Measurements from ENCODE around the gene DNAJB12.
"Not testable (repeated sequence)": the region's sequence is repeated elsewhere in the genome, so short reads cannot be mapped to it uniquely, and the experiment has no call there.

Gene DNAJB12

GRCh38 chr10:72353028-72353964 is 1.4 kb downstream of the DNAJB12 start:
- no peak for DNase-seq

DNA sequence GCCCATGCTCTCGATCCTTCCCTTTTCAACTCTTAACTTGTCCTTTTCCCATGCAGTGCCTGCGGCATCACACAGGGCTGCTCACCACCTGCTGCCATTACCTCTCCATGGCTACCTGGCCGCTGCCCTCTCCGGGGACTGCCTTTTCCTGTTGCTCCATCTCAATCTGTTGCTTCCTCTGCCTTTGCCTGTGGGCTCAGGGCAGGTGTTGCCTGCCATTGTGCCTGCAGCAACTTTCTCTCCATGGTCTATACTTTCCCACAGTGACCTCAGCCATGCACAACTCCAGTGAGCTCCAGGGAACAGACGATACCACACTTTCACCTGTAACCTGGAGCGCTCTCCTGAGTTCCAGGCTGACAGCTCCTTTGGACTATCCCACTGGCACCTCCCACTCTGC is 3.2 kb downstream of the DNAJB12 start:
- DNase-seq = no peak

DNA sequence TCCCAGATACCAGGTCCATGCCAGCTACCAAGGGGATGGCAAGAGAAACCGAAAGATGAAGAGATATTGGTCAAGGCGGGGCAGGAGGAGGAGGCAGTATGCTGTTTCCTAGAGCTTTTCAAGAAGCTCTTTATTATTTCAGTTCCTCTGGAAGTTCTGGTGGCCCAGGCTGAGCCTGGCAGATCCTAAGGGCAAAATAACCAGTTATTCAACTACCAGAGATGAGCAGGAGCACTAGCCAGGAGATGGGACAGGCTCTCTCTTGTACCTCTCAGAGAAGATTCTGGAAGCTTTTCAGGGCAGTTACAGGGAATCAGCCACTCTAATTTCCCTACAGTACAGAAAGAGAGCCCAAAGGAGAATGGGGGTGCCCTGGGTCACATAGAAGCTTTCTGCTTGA is 5.3 kb downstream of the DNAJB12 start:
- no peak for DNase-seq

GRCh38 chr10:72348282-72348681 is 6.4 kb downstream of the DNAJB12 start:
- no peak for DNase-seq

DNA sequence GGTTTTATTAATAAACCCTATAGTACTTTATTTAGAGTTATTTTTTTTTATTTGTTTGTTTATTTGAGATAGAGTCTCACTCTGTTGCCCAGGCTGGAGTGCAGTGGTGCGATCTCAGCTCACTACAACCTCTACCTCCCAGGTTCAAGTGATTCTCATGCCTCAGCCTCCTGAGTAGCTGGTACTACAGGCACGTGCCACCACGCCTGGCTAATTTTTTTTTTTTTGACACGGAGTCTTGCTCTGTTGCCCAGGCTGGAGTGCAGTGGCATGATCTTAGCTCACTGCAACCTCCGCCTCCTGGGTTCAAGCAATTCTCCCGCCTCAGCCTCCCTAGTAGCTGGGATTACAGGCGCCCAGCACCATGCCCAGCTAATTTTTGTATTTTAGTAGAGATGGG is 8.6 kb downstream of the DNAJB12 start:
- DNase-seq = not testable (repeated sequence)

DNA sequence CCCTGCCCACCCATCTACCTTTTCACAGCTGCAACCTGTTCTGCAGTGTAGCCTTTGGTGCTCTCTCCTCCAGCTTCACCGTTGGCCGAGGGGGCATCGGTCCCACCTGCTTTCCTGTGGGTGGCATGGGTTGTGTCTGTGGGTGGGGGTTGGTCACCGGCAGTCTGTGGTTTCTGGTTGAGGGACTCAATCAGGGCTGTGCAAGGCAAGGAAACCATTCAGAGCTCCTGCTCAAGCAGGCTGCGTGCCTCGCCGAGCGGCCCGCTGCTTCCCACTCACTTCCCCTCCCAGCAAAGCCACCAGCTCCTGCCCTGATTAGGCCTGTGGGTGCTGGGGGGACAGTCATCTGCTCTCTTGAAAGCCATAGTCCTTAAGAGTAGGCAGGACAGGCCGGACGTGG is 9.8 kb downstream of the DNAJB12 start:
- no peak for DNase-seq

- DNase-seq = no peak
These were observed 11.8 kb downstream of the DNAJB12 start for GRCh38 chr10:72342911-72343310.

GRCh38 chr10:72340510-72341261 is 14.0 kb downstream of the DNAJB12 start:
- peak; percentile 78 to 80 for DNase-seq

DNA sequence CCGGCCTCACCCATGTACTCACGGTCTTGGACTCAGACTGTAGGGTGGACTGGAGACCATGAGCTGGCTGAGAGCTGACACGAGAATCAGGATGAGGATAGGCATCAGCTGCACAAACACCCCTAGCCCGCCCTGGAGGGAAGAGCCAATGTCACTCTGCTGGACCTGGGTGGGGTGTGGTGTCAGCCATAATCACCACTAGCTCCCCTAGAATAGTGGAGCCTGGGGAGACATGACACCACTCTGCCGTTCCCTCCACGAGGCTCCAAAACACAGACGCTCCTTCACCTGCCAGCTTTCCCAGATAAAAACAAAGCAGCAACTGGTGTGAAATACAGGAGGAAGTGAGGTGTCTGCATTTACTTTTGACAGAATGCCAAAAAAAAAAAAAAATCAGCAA is 16.5 kb downstream of the DNAJB12 start:
- DNase-seq = no peak

DNA sequence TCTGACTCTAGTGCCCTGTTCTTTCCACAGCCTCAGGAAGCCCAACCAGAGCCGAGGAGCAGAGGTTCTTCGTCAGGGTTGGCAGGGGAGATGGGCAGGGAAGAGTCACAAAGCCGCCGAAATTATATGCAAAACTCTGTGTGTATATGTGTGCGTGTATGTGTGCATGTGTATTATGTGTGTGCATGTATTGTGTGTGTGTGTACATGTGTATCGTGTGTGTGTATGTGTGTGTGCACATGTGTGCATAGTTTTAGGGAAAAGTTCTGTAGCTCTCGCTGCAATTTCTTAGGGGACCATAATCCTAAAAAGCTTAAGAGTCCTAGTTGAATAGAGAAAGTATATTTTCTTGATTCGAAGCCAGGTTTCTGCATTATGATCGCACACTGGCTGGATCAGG is 17.0 kb downstream of the DNAJB12 start:
- no peak for DNase-seq

- DNase-seq = peak; percentile 65 to 66
These were observed 17.6 kb downstream of the DNAJB12 start for GRCh38 chr10:72337039-72337629.

- DNase-seq = no peak
These were observed 18.3 kb downstream of the DNAJB12 start for GRCh38 chr10:72336259-72337038.

DNA sequence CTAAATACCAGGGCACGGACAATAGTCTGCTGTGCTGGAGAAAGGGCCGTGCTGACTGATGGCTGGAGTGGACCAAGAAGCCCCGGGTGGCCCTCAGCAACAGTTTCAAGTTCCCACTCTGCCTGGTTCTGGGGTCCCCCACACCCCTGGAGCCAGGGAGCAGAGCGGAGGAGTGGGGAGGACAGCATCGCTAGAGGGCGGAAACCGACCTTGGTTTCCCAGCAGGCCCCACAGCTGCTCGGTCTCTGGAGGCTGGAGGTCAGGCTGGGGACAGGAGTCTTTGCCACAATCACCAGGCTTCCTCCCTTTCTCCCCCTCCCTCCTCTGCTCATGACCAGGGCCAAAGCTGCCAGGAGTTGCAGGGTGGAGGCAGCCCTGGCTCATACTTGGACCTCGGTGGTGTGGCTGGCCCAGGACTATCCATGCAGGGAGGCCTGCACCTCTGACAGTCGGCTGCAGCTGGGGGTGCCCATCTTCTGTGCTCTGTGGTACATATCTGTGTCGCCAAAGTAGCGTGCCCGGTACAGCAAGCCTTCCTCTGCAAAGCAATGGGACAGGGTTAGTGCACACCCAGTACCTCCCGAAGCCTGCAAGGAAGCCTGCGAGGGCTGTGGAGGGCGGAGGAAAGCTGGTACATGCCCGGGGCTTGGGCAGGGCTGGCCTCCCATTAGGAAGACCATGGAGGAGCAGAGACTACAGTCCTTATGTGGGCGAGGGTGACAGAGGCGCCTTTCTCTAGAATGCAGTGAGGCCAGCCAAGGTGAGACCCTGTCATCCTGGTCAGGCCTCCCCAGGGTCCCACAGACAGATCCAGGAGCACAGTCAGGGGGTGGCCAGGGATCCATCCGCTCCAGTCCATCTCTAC is 19.1 kb downstream of the DNAJB12 start:
- DNase-seq = peak; percentile 52 to 53

DNA sequence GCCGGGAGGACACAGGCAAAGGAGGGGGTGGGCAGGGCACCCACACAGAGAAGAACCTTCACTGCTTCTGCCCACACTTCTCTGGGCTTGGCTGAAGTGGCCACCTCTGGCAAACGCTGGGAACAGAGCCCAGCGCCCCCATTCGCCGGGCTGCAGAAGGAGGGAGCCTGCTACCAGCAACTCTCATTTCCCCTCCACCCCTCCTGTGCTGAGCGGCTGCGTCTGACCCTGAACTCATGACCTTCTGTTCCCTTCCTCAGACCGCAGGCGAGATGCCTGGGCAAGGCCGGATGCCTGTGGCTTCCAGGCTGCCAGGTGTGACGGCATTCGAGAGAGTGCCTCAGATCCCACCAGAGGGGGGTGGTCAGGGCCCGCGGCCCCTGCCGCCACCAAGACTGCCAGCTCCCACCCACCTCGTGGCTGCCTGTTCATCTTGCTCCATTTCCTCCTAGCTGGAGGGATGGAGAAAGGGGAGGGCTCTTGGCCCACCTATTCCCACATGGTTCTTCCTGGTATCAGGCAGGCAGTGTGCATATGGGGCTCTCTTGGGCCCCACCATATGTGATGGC is 19.8 kb downstream of the DNAJB12 start:
- DNase-seq = peak; percentile 86 to 88

DNA sequence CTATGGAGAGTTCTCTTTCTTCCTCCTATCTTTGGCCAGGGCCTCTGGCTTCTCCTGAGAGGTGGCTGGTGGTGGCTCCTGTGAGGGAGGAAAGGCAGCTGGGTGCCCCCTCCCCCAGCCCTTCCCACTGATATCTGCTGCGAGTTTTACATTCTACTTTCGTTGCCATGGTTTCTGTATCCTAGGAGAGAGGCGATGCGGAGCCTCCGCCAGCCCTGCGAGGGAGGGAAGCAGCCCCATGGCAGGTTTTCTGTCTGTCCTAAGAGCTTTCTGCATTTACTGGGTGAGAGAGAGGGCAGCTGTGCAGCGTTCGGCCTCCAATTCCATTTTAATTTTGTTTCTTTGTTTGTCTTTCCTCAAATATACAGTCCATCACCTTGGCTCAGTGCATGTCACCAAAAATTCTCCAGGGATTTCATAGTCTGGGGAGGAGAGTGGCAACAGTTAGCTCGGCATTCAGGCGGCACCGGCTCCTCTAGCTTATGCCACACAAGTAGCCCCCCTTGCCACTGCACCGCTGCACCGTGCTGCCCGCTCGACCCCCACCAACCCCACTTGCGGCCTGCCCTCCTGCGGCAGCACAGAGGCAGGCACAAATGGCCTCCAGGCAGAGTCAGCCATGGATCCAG is 20.4 kb downstream of the DNAJB12 start:
- DNase-seq = no peak

DNA sequence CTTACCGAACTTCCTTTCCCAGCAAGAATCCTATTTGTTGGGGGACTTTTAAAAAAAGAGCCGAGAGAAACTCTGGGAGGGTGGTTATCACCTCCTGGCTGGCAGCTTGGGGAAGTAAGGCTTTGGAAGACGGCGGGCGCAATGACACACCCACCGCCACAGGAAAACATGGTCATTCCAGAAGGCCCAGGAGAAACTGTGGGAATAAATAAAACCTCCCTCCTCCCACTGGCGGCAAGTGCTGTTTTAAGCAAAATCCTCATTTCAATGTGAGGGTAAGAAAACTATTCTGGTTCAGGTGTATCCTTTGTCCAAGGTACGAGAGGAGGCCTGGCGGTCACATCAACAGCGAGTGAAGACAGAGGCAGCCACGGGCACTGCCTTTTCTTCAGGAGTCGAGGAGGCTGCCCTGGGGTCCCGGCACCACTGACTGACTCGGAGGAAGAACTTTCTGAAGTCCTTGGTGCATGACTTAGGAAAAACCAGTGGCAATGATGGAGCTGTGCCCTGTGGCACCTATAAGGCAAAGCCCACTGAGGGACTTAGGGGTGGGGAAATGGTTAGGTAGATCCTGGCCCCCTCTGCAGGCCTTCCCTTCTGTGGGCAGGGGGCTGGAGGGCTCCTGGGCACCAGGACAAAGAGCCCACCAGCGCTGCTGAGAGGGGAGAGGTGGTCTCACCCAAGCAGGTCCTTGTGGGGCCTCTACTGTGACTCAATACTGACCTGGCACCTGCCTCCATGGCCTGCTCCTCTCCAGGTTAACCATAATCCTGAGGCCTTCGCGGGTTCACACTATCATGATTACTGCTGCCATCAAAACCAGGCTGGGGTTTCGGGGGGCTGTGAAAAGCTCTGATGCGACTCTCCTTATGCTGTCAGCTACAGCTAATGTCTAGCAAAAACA is 21.4 kb downstream of the DNAJB12 start:
- no peak for DNase-seq

DNA sequence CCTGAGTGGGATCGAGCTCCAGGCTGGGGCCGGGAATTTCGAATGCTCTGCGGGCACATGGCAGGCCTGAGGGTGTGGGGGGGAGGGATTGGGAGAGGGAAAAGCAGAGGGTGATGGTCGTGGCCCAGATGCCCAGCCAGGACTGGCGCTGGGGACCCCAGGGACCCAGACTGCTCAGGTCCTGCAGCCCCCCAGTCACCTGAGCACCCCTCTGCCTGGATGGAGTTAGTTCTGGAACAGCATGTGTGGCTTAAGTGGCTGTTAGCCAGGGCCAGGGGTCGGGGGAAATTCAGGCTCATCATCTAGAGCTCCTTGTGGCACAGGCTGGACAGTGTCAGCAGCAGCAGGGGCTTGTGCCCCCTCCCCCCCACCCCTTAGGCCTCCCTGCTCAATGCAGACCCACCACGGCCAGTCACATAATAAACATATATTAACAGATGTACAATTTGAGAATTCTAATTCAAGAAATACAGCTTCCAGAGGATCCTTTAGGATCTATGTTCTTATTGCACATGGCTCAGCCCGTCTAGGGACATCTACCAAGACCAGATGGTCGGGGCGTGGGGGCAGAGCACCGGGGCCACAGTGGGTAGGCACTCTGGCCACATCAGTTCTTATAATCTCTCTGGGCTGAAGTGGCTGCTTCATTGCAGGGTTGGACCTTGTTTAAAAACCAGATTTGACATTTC is 22.2 kb downstream of the DNAJB12 start:
- no peak for DNase-seq

GRCh38 chr10:72331575-72332422 is 22.9 kb downstream of the DNAJB12 start:
- DNase-seq = peak; percentile 91 to 96

All from CD4-positive, alpha-beta T cell treated with Interleukin-4 for 1 hour (primary cell).